A549 treated with RU486 at 1 μM for 4 hours (cell line): Measurements from ENCODE around the gene TACR1. TPM values are rescaled to one million over a fixed set of nuclear protein-coding genes. Genes with fewer than 3 reads are reported as not detected.

Experiments
- total RNA-seq: library from RNA; stranded (reverse); fragments of 200-300 nt; extraction: Qiagen RNA extraction; gene quantifications from 5 replicates; pipeline ENCODE4 v1.2.3, GENCODE V29; 2022; ENCODE audit warnings: low read depth

TACR1 gene, protein sequence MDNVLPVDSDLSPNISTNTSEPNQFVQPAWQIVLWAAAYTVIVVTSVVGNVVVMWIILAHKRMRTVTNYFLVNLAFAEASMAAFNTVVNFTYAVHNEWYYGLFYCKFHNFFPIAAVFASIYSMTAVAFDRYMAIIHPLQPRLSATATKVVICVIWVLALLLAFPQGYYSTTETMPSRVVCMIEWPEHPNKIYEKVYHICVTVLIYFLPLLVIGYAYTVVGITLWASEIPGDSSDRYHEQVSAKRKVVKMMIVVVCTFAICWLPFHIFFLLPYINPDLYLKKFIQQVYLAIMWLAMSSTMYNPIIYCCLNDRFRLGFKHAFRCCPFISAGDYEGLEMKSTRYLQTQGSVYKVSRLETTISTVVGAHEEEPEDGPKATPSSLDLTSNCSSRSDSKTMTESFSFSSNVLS
- total RNA-seq, result 0.14 to 0.57 TPM (median 0.17 TPM) in 5 replicates

DNA sequence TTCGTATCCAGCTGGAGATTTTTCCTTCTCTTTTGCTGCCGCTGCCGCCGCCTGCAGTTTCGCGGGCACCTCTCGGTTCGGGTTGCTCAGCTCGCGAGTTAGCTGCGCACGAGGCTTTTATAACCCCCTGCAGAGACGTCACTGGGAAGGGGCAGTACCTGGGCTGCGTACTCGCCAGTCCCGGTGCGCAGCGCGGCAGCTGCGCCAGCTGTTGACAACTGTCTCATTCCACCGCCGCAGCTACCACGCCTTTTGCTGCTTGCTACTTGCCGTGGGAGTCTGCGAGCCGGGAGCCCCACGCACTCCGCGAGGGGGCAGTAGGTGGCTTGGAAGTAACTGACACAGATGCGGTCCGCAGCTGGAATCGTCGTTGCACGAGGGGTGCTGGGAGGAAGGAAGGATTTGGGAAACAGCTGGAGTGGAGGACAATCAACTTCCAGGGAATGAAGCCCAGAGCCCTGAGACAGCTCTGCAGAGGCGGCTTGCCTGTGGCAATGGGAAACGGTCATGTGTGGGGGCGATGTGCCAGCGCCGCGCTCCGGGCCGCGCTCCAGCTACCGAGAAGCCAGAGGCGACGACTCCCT, at the start of gene TACR1:
Gene TACR1, minus strand, starts transcription at position 93 of the 584 bp plus-strand sequence. CDS start 586 bp downstream, outside the sequence.

Other genes with a start within 250 kb of the TACR1 start
- 102 to 208 TPM (median 161 TPM) in 5 replicates for gene POLE4, start 240.9 kb downstream of the TACR1 start, total RNA-seq